GM21447 (cell line): ENCODE data around the gene CRYBA1.
"Not testable (repeated sequence)": the region's sequence is repeated elsewhere in the genome, so short reads cannot be mapped to it uniquely, and the experiment has no call there.

ENCODE experiments used
- ATAC-seq: cut with Tn5 transposase; IDR thresholded peaks from one replicate; pipeline ENCODE4 v1.9.1; 2021; ENCODE audit not compliant: unreplicated experiment

CRYBA1 gene

GRCh38 chr17:29237476-29238132 is 9.1 kb upstream of the CRYBA1 start:
- no peak for ATAC-seq

GRCh38 chr17:29238133-29238850 is 8.4 kb upstream of the CRYBA1 start:
- ATAC-seq: no peak

GRCh38 chr17:29240477-29240876 is 6.2 kb upstream of the CRYBA1 start:
- ATAC-seq: no peak

- no peak for ATAC-seq
Measured at GRCh38 chr17:29240968-29241963, 5.4 kb upstream of the CRYBA1 start.

- no peak for ATAC-seq
Measured at GRCh38 chr17:29242051-29242450, 4.6 kb upstream of the CRYBA1 start.

- ATAC-seq: no peak
Measured at GRCh38 chr17:29242790-29243189, 3.9 kb upstream of the CRYBA1 start.

GRCh38 chr17:29243792-29244191 is 2.9 kb upstream of the CRYBA1 start:
- no peak for ATAC-seq

GRCh38 chr17:29245401-29245800 is 1.3 kb upstream of the CRYBA1 start:
- no peak for ATAC-seq

- ATAC-seq: no peak
Measured at GRCh38 chr17:29247219-29247618, 560 bp downstream of the CRYBA1 start.

- no peak for ATAC-seq
Measured at GRCh38 chr17:29248845-29249244, 2.2 kb downstream of the CRYBA1 start.

- ATAC-seq: no peak
Measured at GRCh38 chr17:29250666-29251065, 4.0 kb downstream of the CRYBA1 start.

GRCh38 chr17:29251184-29251583 is 4.5 kb downstream of the CRYBA1 start:
- ATAC-seq: no peak

- ATAC-seq: no peak
Measured at GRCh38 chr17:29252101-29252791, 5.6 kb downstream of the CRYBA1 start.

- no peak for ATAC-seq
Measured at GRCh38 chr17:29253037-29253436, 6.4 kb downstream of the CRYBA1 start.

GRCh38 chr17:29255926-29256522 is 9.4 kb downstream of the CRYBA1 start:
- no peak for ATAC-seq

- ATAC-seq: no peak
Measured at GRCh38 chr17:29256735-29257466, 10.2 kb downstream of the CRYBA1 start.

- no peak for ATAC-seq
Measured at GRCh38 chr17:29257756-29258155, 11.1 kb downstream of the CRYBA1 start.

- no peak for ATAC-seq
Measured at GRCh38 chr17:29263916-29264315, 17.3 kb downstream of the CRYBA1 start.

- ATAC-seq: not testable (repeated sequence)
Measured at GRCh38 chr17:29271980-29272379, 25.3 kb downstream of the CRYBA1 start.

- no peak for ATAC-seq
Measured at GRCh38 chr17:29273924-29274323, 27.3 kb downstream of the CRYBA1 start.
